ENCODE measurements around the gene ADA. TPM values are rescaled to one million over a fixed set of nuclear protein-coding genes. Genes with fewer than 3 reads are reported as not detected.

The ADA gene
- total and polyA plus RNA-seq, 2 of the 4 experiments (the other 2 are of a cell fraction): 8.1 to 11.0 TPM

DNA sequence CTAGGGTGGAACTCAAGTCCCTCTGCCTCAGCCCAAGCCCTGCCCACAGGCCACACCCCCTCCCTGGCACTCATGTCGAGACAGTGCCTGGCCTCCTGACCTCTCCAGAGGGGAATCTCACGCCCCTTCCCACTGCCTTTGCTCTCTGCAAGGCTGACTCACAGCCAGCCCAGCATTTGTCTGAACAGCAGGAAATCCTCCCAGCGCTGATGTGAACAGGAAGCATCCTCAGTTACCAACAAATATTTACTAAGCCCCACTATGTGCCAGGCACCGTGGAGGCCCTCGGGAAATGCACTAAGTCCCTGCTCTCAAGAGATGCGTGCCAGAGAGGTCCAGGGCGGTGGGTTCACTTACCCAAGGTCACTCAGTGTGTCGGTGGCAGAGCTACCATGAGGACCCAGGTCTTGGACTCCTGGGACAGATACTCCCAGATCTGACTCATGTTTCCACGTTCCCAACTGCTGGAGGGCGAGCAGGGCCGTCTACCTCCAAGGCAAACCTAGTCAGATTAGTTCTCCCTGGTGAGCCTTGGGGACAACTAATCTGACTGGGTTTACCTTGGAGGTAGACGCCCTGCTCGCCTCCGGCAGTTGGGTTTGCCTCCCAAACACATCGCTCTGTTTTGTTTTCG lies 7.8 kb downstream of the ADA start:
- TF ChIP-seq, protein P1, sequence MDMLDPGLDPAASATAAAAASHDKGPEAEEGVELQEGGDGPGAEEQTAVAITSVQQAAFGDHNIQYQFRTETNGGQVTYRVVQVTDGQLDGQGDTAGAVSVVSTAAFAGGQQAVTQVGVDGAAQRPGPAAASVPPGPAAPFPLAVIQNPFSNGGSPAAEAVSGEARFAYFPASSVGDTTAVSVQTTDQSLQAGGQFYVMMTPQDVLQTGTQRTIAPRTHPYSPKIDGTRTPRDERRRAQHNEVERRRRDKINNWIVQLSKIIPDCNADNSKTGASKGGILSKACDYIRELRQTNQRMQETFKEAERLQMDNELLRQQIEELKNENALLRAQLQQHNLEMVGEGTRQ (IDR thresholded peaks at IDR 0.05; ENCODE audit: low read depth, low read length): no peak
- TF ChIP-seq BHLHE40 (IDR thresholded peaks at IDR 0.05; ENCODE audit: low read depth, low read length): no peak; the same call in 1 of the 2 replicates
- peak; percentile 28; the same call in 1 of the 2 replicates for TF ChIP-seq MAFK (IDR thresholded peaks at IDR 0.05; ENCODE audit: low read depth, low read length)
- no peak for TF ChIP-seq MAZ (IDR thresholded peaks at IDR 0.05; ENCODE audit: borderline replicate concordance, low read depth, low read length)
- TF ChIP-seq FOS (IDR thresholded peaks at IDR 0.05; ENCODE audit: low read depth, low read length): peak; percentile 66
- TF ChIP-seq CHD1 (IDR thresholded peaks at IDR 0.05; ENCODE audit: low read depth, low read length): no peak
- H3K4me1 ChIP-seq (ENCODE audit: control insufficient read depth, insufficient read depth, low read length): peaks cover 28% of the 10 kb centered on the region
- H3K79me1 ChIP-seq (ENCODE audit: low read depth in 1 of 2, low read length in 2 of 2): peaks cover 3 to 11% of the 10 kb centered on the region in 2 experiments; a peak in 2 of 4 replicates
- H2AK9ac ChIP-seq (replicated peaks; ENCODE audit: low read depth, low read length, poor library complexity): peak overlapping the region; percentile 76
- peak overlapping the region; percentile 53 for H2BK5ac ChIP-seq (ENCODE audit: low read depth, low read length, poor library complexity, severe bottlenecking)
- H3K4me2 ChIP-seq (ENCODE audit: low read depth, low read length): peak overlapping the region; percentile 22; the same call in 1 of the 2 replicates
- BruUV-seq (replicated peaks): no TSS peak
- H2BK120ac ChIP-seq (ENCODE audit: low read depth, low read length): peak overlapping the region; percentile 68
- peak overlapping the region; percentile 28; the same call in 1 of the 2 replicates for H4K5ac ChIP-seq (ENCODE audit: low read depth, low read length)
- POLR2A ChIA-PET (ENCODE audit: unreplicated experiment): interaction anchor here (0.6 kb wide), 1 partner anchor 236 kb away, joined by 6 read pairs; no protein-coding TSS in a partner anchor
- H2BK15ac ChIP-seq (ENCODE audit: low read depth, low read length): peak overlapping the region; percentile 62; the same call in 1 of the 3 replicates
- H4K20me1 ChIP-seq (ENCODE audit: insufficient read depth, low read length): no peaks in the 10 kb centered on the region
- H4K91ac ChIP-seq (ENCODE audit: insufficient read depth, low read depth, low read length): peak overlapping the region; percentile 60
- peak overlapping the region; percentile 63 for H3K4ac ChIP-seq (ENCODE audit: low read depth, low read length)
- intact Hi-C loops (cut with micrococcal nuclease): no loop called here
- WGBS, 2 experiments (ENCODE audit: extremely low coverage in 2 of 2, insufficient read length in 1 of 2): 41% methylated on average over 12 of the region's 16 CpGs; no CpG with 5 or more reads in 1 of the 2 experiments
- DNase-seq (peak; percentile 80), ATAC-seq (ENCODE audit: low read depth) (peak; percentile 64)
- in situ Hi-C loops (cut with MboI; ENCODE audit: low sequenced_read_pairs): no loop called here
- peak overlapping the region; percentile 64 to 69 for H4K8ac ChIP-seq (ENCODE audit: low read depth in 2 of 2, low read length in 2 of 2)
- H2BK20ac ChIP-seq (ENCODE audit: low read depth, low read length): peak overlapping the region; percentile 56; the same call in 1 of the 2 replicates
- no peak overlapping the region for H3K18ac ChIP-seq (ENCODE audit: low read depth, low read length)
- H2AFZ ChIP-seq (replicated peaks; ENCODE audit: low read length, poor library complexity): peak overlapping the region; percentile 86
- H3K27ac ChIP-seq (ENCODE audit: insufficient read depth, low read length): peak overlapping the region; percentile 36; the same call in 1 of the 2 replicates
- no peak overlapping the region for H3K9ac ChIP-seq (ENCODE audit: low read depth, low read length)
- H3K9me3 ChIP-seq (ENCODE audit: control insufficient read depth, insufficient read depth, low read length): peaks cover 4% of the 10 kb centered on the region
- H3K27me3 ChIP-seq (ENCODE audit: control insufficient read depth, insufficient read depth, low read length): no peaks in the 10 kb centered on the region
- 0 out of 2 replicates have a peak overlapping the region, but pooled peaks have one; percentile 43 for H3K56ac ChIP-seq (ENCODE audit: extremely low read depth, insufficient read depth, low read length)
- no peaks in the 10 kb centered on the region for H3K36me3 ChIP-seq (ENCODE audit: control insufficient read depth, insufficient read depth, low read length)
- H3K9me1 ChIP-seq (ENCODE audit: insufficient read depth, low read length): peaks cover 16% of the 10 kb centered on the region; the same call in 1 of the 2 replicates
- CTCF ChIA-PET: interaction anchor here (1.1 kb wide), 1 partner anchor 60 kb away, joined by 3 read pairs; no protein-coding TSS in a partner anchor
- H3K14ac ChIP-seq (replicated peaks; ENCODE audit: low read depth, low read length): peak overlapping the region; percentile 64; the same call in 1 of the 2 replicates
- dilution Hi-C loops (cut with HindIII; ENCODE audit: low sequenced_read_pairs, unreplicated experiment): no loop called here
- no peak overlapping the region for H3K4me3 ChIP-seq (ENCODE audit: insufficient read depth, low read depth, low read length)
- peak overlapping the region; percentile 94 for H2AK5ac ChIP-seq (ENCODE audit: low read depth, low read length)
- H3K23ac ChIP-seq (ENCODE audit: low read depth, low read length): 0 out of 2 replicates have a peak overlapping the region, but pooled peaks have one; percentile 65
